NCI-H2107 treated with DMSO at 0.1 percent for 48 hours (cell line): Measurements from ENCODE around the gene MRPS23.
"Not testable (repeated sequence)": the region's sequence is repeated elsewhere in the genome, so short reads cannot be mapped to it uniquely, and the experiment has no call there.

Source experiments
- DNase-seq: peaks from one replicate; lab custom pipeline; 2025; ENCODE audit not compliant: unreplicated experiment; lab: John Stamatoyannopoulos, UW

MRPS23 gene

DNA sequence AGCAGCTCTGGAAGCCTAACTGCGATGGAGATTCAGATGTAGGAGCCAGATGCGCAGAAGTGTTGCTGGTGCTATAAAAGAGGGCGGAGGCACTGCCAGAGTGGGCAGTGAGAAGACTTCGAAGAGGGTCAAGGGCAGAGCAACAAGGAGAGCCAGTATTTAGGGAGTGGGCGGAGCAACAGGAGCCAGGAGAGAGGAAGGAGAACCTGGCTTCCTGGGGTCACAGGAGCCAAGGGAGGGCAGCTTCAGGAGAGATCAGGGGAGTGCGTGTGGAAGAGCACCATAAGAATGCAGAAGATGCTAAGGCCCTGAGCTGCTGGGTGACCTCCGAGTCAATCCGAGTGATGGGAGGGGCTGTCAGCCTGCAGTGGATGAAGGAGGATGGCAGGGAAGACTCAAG, 14.4 kb upstream of the MRPS23 start:
- DNase-seq = no peak

DNA sequence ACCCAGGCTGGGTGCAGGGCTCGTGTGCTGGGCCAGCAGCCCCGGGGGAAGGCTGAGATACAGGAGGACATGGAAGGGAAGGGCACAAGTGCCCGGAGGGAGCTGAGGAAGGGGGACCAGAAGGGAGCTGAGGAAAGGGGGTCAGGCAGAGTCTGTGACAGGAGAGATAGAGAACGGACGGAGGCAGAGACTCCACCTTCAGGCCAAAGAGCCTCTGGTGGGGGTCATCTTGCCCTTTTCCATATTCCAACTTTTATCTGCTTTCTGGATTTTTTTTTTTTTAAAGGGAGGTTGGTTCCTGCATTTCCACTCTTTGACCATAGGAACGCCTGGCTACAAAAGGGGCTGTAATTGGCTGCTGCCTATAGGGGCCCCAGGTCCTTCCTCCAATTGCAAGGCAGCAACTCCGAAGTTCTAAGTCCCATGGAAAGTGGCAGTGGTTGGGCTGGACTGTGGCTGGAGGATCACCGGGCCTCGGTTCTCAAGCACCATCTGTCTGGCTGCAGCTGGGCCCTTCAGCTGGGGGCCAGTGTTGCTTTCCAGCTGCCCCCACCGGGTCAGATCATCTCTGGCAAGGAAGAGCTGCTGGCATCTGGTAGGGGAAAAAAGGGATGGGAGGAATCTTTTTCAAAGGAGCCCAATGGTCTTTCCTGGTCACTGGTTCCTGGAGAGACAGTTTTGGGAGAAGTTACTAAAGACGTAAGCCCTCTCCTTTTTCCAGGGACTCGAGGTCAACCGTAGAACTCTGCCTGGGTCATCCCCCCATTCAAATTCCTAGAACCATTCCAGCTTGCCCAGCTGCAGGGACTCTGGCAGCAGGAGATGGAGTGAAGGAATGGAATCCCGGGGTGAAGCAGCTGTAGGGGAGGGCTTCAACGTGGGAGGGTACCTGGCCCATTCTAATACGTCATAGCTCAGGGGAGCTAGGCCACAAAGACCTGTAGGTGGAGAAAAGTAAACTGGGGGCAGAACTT, 13.1 kb upstream of the MRPS23 start:
- no peak for DNase-seq

DNA sequence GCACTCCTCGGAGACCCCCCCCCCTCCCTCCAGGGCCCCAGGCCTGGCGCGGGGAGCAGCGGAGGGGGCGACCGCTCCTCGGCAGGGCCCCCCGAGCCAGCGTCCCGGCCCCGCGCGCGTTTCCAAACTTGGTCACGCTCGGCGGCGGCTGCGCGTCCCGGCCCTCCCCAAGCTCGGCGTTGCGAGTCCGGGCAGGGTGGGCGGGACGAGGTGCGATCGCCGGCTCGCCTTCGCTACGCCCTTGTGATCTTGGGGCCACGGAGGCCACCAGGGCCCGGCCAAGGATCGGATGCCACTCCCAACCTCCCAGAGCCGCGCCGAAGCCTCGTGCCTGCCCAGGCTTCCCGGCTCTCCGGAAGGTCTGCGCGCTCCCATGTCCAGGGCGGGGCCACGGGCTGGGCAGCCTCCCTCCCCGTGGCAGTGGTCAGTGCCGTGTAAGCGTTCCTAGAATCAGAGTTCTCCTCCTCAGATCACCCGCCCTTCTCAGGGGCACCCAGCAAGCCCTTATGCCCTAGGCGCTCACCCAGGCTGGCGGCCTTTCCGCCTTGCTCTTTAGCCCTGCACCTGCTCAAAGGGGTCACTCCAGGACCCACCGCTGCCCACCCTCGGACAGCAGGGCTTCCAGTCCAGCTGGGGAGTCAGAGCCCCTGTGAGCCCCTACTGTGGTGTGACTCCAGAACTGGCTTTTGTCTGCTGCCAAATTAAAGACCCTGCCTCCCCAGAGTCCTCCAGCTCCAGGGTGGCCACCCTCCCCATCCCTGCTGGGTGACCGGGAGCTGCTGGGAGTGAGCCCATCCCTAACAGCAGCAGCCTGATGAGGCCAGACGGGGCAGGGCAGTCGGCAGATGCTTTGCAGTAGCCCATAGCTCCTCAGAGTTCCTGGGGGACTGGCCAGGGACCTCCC, 12.2 kb upstream of the MRPS23 start:
- no peak for DNase-seq

DNA sequence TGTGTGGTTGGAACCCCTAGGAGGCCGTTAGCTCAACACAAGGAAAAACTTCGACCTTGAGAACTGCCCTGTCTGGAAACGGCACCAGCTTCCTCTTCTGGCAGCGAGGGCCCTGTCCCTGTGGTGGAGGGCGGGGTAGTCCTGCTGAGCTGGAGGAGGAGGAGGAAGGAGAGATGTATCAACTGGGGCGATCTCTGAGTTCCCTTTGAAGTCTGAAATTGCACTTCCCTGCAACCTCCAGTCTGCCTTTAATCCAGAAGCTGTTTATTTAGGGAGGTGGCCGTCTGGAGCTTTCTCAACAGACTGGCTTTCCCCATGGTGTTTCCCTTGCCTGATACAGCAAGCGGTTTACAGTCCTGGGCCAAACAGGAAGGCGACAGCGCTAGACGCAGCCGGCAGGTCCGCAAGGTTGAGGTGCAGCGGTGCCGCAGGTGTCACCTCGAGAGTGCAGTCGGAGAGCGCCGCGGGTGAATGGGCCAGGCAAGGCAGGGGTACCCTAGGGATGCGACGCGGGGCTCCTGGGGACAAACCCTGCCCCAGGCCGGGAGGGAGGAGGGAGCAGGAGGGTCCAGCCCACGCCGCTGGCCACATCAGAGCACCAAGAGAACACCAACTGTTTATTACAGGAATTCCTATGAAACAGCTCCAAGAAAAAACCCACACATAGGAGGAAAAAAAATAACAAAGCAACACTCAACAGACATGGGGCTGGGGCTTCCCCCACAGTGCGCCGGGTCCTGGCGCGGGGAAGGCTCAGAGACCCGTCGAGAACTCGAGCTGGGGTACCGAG, 11.4 kb upstream of the MRPS23 start:
- peak; percentile 12 for DNase-seq

DNA sequence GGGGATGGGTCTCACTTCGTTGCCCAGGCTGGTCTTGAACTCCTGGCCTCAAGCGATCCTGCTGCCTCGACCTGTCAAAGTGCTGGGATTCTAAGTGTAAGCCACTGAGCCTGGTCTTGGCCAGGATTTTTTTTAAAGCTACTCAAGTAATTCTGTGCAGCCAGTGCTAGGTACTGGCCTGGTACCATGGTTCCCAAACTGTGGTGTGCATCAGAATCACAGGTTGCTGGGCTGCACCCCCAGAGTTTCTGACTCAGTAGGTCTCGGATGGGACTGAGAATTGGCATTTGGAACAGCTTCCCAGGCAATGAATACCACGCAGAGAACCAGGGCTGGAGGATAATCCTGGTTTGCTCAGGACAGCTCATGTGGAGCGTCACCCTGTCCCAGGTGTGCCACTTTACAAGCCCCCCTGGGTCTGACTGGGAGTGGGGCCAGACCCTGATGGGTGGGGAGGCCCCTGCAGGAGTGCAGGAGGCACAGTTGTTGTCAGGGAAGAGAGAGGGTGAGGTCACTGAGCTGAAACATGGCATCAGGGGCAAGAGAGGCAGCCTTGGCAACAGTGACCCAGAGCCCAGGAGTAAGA, 10.7 kb upstream of the MRPS23 start:
- no peak for DNase-seq

DNA sequence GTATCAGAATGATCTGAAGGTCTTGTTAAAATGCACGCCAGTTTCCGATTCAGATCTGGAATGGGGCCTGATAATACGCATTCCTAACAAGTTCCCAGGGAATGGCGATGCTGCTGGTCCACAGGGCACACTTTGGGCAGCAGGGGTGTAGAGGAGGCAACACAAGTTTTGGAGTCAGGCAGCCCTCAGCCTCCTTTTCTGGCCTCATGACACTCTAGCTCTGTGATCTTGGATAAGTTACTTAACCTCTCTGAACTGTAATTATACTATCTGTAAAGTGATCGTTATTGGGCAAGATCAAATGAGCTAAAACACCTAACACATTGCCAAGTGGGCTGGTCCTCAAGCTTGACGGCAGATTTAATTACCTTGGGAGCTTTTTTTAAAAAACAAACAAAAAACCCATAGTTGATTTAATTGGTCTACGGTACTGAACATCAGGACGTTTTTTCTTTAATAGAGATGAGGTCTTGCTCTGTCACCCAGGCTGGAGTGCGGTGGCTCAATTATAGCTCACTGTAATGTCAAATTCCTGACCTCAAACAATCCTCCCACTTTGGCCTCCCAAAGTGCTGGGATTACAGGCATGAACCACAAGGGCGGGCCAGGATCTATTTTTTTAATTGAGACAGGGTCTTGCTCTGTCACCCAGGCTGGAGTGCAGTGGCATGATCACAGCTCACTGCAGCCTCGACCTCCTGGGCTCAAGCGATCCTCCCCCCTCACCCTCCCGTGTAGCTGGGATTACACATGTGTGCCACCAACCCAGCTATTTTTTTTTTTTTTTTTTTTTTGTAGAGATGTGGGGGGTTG, 10.0 kb upstream of the MRPS23 start:
- DNase-seq = no peak

DNA sequence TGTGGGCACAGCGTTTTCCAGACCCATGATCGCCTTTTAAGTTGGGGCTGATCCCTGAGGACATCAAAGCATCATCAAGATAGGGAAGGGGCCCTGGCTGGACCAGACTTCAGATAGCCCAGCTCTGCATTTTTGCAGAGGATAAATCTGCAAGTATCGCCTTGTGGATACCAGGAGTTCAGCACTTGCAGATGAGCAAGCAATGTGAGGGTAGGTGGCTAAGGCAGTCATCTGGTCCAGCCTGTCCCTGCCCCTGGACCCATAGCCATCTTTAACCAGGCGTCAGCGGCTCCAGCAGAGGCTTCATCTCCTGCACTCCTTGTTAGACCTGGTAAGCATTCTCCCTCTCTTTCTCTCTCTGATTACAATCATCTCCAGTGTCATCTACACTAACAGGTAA, 9.0 kb upstream of the MRPS23 start:
- no peak for DNase-seq

DNA sequence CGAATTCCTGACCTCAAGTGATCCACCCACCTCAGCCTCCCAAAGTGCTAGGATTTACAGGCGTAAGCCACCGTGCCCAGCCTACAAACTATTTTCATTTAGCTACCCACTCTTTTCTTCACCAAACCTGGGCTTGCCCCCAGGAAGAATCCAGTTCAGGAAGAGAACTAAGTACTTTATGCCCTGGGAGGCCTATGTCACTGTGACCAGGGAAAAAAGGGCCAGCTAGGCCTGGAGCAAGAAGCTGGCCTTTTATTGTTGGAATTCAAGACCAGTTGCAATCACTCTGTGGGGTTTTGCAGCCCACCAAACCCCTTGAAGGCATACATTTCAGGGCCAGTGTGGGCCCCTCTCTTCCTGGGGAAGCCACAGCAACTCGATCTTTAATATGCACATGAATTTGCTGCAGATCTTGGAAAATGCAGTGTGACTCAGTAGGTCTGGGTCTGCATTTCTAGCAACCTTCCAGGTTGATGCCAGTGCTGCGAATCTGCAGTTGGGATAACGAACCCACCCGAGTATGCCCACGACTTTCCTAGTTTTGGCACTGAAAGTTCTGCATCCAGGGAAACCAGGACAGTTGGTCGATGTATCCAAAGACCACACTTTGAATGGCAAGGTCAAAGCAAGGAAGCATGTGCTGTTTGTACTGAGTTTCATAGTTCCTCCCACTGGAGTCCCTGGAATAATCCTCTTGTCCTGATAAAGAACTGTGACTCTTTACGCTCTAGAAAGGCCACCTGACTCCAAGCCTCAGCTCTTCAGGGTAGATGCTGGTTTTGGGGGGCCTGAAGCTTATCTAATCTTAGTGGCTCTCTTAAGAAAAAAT, 7.2 kb upstream of the MRPS23 start:
- DNase-seq = no peak

DNA sequence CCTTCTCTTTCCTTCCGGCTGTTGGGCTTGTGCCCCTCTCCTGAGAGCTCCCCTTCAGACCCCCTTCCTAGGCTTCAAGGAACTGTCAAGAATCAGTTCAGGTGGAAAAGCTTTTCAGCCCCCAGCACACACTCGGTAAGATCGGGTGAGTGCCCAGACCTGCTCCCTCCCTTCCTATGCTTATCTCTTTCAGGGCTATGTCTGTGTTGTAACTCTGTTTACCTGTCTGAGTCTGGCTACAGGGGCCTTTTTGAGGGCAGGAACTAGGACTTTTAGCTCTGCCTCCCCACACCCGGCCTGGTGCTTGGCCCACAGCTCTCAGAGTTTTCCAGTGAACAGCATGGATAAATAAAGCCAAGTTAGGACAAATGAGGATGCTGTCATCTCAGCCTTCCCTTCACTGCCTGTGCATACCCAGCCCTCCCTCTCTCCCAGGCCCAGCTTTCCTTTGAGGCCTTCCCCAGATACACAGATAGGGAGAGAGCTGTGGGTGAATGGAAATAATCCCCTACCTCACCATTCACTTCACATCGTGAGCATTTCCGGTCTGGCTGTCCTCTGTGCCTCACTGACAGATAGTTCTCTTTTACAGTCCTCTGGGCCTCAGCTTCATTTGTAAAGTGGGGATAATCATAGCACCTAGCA, 5.7 kb upstream of the MRPS23 start:
- DNase-seq = no peak

DNA sequence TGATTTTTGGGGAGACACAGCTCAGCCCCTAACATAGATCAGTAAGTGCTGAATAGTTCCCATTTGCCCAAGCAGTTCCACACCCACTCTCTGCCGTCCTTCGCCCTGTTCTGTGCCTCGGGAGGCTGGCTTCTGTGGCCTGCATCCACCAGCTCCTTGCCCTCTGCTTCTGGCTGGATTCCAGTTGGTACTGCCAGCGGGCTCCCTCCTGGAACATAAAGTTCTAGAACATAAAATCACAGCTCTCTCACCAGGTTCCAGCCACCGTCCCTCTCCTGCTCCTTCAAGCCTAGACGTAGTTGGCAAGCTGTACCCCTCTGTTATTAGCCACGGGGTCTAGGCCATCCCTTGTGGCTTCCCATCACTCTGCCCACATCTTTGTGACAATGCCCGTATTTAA, 3.9 kb upstream of the MRPS23 start:
- no peak for DNase-seq

DNA sequence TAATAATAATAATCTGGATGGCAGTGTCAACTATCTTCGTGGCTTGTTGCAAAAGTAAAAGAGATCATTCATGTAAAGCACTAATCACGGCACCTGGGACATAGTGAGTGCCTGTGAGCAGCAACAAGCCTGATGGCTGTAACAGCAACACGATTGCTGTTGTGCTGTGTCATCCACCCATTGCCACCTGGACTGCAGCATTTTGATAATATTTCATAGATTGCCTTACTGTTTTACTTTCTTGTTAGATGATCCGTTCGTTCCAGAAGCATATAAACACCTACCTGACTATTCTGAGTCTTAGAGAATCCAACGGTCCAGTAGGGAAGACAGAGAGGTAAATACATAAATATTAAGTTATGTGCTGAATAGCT, 3.1 kb upstream of the MRPS23 start:
- no peak for DNase-seq

DNA sequence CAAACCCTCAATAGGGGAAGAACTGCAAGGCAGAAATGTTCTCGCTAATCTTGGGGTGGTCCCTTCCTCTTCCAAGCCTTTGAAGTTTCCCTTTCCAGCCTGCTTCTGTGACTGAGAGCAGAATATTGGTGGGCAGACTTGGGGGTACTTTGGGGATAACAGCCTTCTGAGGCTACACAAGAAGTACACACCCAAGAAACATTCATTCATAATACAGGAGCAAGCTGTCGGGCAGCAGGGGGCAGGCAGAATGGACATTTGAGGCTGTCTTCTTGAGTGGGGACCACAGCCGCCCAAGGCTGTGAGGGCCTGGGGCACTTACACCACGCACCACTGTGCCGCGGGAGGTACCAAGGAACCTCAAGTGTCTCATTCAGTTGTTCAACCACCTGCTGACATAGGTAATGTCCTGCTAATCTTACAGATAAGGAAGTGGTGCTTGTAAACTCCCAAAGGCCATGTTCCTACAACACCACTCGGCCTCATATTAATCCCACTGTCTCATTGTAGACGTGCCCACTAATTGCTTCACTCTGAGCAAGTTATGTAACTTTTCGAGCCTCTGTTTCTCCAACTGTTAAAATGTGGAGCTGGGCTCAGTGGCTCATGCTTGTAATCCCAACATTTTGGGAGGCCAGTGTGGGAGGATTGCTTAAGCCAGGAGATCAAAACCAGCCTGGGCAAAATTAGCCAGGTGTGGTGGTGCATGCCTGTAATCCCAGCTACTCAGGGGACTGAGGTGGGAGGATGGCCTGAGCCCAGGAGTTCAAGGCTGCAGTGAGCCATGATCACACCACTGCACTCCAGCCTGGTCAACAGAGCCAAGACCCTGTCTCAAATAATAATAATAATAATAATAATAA, 2.5 kb upstream of the MRPS23 start:
- no peak for DNase-seq

DNA sequence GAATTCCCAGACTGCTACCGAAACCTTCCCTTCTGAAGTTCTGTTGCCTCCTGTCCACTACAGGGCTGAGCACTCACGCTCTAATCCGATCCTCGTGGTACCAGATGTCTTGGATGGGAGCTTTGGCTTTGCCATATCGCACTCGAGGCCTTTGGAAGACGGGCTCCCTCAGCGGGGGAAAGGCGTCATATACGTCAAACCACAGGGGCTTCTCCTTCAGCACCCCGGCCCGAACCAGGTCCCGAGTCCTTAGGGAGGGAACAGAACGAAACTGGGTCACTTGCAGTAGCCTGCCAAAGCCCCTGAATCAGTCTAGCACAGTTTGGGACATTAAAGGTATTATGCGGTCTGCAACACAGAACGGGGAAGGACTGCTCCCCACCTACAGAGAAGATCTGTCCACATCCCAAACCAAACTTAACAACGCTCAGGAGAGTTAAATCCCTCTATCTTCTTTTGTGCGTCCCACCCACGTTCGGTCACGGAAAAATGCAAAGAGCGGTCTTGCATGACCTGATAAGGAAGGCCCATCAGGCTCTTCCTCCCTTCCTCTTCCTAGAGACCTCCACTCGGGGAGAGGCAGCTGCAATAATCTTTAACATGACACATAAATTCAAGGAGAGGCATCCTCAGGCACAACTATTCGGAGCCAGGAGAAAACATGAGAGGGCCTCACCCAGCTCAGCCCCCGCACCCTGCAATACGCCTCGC, 526 bp downstream of the MRPS23 start:
- no peak for DNase-seq

DNA sequence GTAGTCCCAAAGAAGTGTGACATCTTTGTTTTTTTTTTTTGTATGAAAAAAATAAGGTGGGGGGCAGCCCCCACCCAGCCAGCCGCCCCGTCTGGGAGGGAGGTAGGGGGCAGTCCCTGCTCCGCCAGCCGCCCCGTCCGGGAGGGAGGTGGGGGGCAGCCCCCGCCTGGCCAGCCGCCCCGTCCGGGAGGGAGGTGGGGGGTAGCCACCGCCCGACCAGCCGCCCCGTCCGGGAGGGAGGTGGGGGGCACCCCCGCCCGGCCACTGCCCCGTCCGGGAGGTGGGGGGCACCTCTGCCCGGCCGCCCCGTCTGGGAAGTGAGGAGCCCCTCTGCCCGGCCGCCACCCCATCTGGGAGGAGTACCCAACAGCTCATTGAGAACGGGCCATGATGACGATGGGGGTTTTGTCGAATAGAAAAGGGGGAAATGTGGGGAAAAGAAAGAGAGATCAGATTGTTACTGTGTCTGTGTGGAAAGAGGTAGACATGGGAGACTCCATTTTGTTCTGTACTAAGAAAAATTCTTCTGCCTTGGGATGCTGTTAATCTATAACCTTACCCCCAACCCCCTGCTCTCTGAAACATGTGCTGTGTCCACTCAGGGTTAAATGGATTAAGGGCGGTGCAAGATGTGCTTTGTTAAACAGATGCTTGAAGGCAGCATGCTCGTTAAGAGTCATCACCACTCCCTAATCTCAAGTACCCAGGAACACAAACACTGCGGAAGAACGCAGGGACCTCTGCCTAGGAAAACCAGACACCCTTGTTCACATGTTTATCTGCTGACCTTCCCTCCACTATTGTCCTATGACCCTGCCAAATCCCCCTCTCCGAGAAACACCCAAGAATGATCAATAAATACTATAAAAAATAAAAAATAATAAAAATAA, 3.5 kb downstream of the MRPS23 start:
- DNase-seq = not testable (repeated sequence)

DNA sequence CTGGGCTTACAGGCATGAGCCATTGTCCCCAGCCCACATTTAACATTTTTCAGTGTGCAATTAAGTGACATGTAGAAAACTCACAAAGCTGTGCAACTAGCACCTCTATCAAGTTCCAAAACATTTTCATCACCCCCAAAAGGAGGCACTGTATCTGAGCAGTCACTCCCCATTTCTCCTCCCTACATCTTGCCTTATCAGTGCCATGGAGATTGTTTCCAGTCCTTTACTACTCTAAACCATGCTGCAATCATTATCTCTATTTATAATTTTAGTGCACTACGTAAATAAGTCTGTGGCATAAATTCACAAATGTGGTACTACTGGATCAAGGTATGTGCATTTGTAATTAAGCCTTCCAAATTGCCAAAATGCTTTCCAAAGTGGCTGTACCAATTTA, 7.6 kb downstream of the MRPS23 start:
- DNase-seq = no peak

DNA sequence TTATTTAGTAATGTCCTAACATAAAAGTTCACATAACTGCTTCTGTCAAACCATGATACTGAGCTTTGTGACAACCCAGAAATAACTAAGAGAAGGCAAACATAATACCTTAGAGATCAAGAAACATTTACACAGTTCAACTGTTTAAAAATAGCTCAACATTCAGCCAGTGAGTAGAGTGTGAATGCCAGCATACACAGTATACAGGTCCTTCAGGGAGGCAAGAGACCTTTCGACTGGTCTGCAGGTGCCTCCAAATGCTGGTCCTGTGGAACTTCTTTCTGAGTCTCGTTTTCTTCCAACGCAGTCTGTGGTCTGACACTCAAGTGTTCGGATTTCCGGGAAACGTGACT, 10.3 kb downstream of the MRPS23 start:
- DNase-seq = no peak
